IPS-18a (cell line): Measurements from ENCODE around the gene GPC6.

Experiments used
- H3K27ac ChIP-seq: one replicate; pipeline ENCODE4 v1.5.1; 2013; ENCODE audit warnings: low read length
- H3K27me3 ChIP-seq: one replicate; pipeline ENCODE4 v1.6.1; 2013; ENCODE audit warnings: mild to moderate bottlenecking, low read length; ENCODE audit not compliant: control insufficient read depth, insufficient read depth
- H3K36me3 ChIP-seq: one replicate; pipeline ENCODE4 v1.6.1; 2013; ENCODE audit warnings: low read depth, low read length; ENCODE audit not compliant: control insufficient read depth
- H3K4me1 ChIP-seq: one replicate; pipeline ENCODE4 v1.6.1; 2013; ENCODE audit warnings: low read depth, low read length; ENCODE audit not compliant: control insufficient read depth
- H3K4me3 ChIP-seq: one replicate; pipeline ENCODE4 v1.5.1; 2013; ENCODE audit warnings: low read length
- H3K9ac ChIP-seq: one replicate; pipeline ENCODE4 v1.6.1; 2013; ENCODE audit warnings: mild to moderate bottlenecking, low read length, moderate library complexity
- H3K9me3 ChIP-seq: one replicate; pipeline ENCODE4 v1.6.1; 2013; ENCODE audit warnings: low read depth, low read length; ENCODE audit not compliant: control insufficient read depth

GPC6 gene

GRCh38 chr13:94323764-94324758 lies 1097.5 kb downstream of the GPC6 start:
- Histone ChIP-seq H3K9ac (no peak overlapping the region), H3K9me3 (no peaks in the 10 kb centered on the region), H3K27me3 (no peaks in the 10 kb centered on the region), H3K36me3 (no peaks in the 10 kb centered on the region), H3K4me1 (peaks cover 3% of the 10 kb centered on the region), H3K27ac (no peak overlapping the region), H3K4me3 (no peak overlapping the region)

- Histone ChIP-seq H3K9ac (no peak overlapping the region), H3K27me3 (no peaks in the 10 kb centered on the region), H3K4me3 (no peak overlapping the region), H3K36me3 (no peaks in the 10 kb centered on the region), H3K9me3 (no peaks in the 10 kb centered on the region), H3K4me1 (peaks cover 3% of the 10 kb centered on the region), H3K27ac (no peak overlapping the region)
Measured at GRCh38 chr13:94324767-94325540, 1098.3 kb downstream of the GPC6 start.

- Histone ChIP-seq H3K4me3 (no peak overlapping the region), H3K4me1 (peaks cover 3% of the 10 kb centered on the region), H3K27me3 (no peaks in the 10 kb centered on the region), H3K9ac (no peak overlapping the region), H3K27ac (no peak overlapping the region), H3K36me3 (no peaks in the 10 kb centered on the region), H3K9me3 (no peaks in the 10 kb centered on the region)
Measured at GRCh38 chr13:94325650-94326049, 1099.0 kb downstream of the GPC6 start.

- Histone ChIP-seq H3K9ac (no peak overlapping the region), H3K4me3 (no peak overlapping the region), H3K4me1 (peaks cover 3% of the 10 kb centered on the region), H3K9me3 (no peaks in the 10 kb centered on the region), H3K27ac (no peak overlapping the region), H3K36me3 (no peaks in the 10 kb centered on the region), H3K27me3 (no peaks in the 10 kb centered on the region)
Measured at GRCh38 chr13:94327318-94327717, 1100.7 kb downstream of the GPC6 start.

DNA sequence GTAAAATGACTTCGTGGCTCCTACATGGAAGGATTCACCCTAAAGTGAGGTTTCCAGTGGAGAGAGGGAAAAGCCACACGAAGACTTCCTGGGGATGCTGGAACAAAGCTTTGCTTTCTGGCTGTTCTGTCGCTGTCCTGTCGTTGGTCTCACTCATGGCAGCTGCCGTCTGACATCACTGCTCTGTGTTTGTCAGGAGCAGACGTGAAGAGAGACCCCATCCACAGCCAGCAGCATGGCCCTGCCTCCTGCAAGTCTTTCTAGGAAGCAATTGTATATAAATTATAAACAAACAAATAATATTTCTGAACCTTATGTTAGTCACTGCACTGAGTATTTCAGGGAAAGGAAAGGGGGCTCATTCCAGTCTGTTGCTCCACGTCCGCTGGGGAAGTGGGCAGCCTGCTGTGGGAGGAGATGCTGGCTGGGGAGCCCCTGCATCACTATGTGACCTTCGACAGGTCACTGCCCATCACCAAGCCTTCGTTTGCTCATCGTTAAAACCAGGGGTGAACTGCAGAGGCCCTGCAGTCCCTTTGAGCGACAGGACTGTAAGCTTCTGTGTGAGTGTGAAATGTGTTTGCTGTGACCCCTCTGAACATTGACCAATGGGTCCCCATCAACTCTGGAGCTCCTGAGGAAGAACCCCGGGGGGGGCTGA lies 1101.9 kb downstream of the GPC6 start:
- Histone ChIP-seq H3K4me1 (peaks cover 3% of the 10 kb centered on the region), H3K36me3 (no peaks in the 10 kb centered on the region), H3K9me3 (no peaks in the 10 kb centered on the region), H3K27ac (no peak overlapping the region), H3K9ac (no peak overlapping the region), H3K4me3 (no peak overlapping the region), H3K27me3 (no peaks in the 10 kb centered on the region)

DNA sequence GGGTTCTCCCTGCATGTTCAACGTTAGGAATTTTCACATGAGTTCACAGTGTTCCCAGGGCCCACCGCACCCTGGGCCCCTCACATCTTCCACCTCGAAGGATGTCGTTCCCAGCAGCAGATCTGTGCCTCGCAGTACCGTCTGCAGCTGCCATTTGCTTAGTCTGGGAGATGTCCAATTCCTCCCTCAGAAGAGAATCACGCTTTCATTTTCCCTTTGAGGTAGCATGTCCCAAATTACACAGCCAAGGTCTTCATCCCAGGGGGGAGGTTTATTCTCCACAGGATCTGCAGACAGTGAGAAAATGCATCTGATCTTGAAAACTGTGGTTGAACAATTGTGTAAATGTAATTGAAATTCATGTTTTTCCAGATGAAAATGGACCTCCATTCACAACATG lies 1102.7 kb downstream of the GPC6 start:
- Histone ChIP-seq H3K9ac (no peak overlapping the region), H3K4me1 (peaks cover 3% of the 10 kb centered on the region), H3K4me3 (no peak overlapping the region), H3K27me3 (no peaks in the 10 kb centered on the region), H3K36me3 (no peaks in the 10 kb centered on the region), H3K9me3 (no peaks in the 10 kb centered on the region), H3K27ac (no peak overlapping the region)

- Histone ChIP-seq H3K4me3 (no peak overlapping the region), H3K9me3 (no peaks in the 10 kb centered on the region), H3K9ac (no peak overlapping the region), H3K4me1 (peaks cover 3% of the 10 kb centered on the region), H3K27me3 (no peaks in the 10 kb centered on the region), H3K36me3 (no peaks in the 10 kb centered on the region), H3K27ac (no peak overlapping the region)
Measured at GRCh38 chr13:94329754-94330551, 1103.3 kb downstream of the GPC6 start.

DNA sequence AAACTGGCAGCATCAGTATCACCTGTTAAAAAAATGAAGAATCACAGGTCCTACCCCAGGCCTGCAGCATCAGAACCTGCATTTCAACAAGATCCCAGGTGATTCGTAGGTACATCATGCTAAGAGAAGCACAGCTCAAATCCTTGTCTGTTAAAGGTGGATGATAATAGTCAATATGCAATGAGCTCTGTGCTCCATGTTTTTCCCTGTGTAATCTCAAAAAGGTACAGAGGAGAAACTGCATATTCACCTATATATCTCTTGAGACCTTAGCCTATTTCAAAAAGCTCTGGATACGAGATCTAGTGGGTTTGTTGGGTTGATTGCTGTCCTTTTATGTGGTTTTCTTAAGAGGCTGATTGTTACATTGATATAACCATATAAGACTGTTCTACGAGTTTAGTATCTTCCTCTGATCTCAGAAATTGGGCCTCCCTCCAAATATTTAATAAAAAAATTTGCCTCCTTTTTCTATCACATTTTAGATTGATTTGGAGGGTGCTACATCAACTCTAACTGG lies 1104.0 kb downstream of the GPC6 start:
- no peak overlapping the region for H3K9ac ChIP-seq
- H3K4me3 ChIP-seq: no peak overlapping the region
- H3K36me3 ChIP-seq: no peaks in the 10 kb centered on the region
- H3K9me3 ChIP-seq: no peaks in the 10 kb centered on the region
- peaks cover 3% of the 10 kb centered on the region for H3K4me1 ChIP-seq
- no peaks in the 10 kb centered on the region for H3K27me3 ChIP-seq
- no peak overlapping the region for H3K27ac ChIP-seq

DNA sequence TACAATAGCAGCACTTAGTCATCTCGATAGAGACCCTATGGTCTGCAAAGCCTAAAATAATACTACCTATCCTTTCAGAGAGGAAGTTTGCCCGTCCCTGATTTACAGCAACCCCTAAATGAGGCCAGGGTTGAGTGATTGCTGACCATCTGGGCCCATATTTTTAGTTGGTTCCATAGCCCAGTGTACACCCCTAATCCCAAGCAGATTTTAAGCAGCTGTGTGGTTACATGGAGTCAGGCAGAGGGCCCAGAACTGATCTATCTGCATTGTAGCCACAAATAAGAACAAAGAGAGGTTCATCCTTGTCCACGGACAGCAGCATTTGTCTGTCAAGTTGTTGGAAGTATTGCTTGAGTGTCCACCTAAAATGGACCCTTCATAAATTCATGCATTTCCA lies 1104.7 kb downstream of the GPC6 start:
- Histone ChIP-seq H3K9me3 (no peaks in the 10 kb centered on the region), H3K9ac (no peak overlapping the region), H3K27ac (no peak overlapping the region), H3K4me3 (no peak overlapping the region), H3K36me3 (no peaks in the 10 kb centered on the region), H3K27me3 (no peaks in the 10 kb centered on the region), H3K4me1 (peaks cover 3% of the 10 kb centered on the region)

DNA sequence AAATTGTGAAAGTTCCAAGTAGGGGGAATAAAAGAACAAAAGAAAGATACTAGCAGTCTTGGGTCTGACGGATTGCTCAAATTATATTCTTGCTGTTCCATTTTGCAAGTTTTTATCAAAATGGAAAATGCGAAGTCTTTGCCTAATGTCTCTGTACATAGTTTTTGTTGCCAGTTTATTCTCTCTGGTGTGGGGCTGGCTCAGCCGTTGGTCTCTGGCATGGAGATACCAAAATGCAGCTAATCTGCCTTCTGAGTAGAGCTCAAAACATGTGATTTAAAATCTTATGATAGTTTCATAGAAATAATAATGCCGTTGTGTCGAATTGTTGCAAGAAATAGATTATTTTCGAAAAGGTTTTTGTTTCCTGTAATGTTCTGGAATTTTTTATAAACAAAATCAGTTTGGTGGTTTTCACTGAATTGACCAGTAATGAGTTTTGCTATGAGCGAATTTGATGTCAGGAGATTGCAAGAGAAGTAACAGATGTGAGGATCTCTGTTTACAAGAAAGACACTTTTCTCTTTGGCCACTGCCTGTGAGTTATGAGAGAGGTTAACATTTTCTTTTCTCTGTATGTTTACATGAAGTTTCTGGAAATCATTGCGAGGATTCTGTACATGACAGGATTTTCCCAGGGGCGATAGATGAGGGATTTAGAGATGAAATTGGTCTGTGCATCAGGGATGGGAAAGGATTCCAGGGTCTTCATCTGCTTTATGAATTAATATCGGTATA lies 1105.9 kb downstream of the GPC6 start:
- Histone ChIP-seq H3K27ac (no peak overlapping the region), H3K4me3 (no peak overlapping the region), H3K4me1 (no peaks in the 10 kb centered on the region), H3K9ac (no peak overlapping the region), H3K36me3 (no peaks in the 10 kb centered on the region), H3K9me3 (no peaks in the 10 kb centered on the region), H3K27me3 (no peaks in the 10 kb centered on the region)
